Measurements from ENCODE around the gene KLHL12.

DNA sequence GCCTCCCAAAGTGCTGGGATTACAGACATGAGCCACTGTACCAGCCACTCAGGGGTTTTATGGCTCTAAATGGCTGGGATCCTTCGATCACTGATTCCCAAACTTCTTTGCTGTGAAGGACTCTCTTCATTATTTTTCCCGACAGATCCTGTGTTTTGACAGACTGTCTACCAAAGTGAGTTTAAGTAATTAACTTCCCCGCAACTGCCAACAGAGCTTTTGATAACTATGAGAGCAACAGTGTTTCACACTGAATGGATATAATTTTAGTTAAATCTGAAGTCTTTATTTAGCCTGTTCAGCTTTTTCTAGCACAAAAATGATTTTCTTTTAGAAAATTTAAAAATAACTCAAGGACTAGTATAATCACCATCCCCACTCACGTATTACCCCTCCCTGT is 25.5 kb downstream of the KLHL12 start:
- TF ChIP-seq, protein P1, sequence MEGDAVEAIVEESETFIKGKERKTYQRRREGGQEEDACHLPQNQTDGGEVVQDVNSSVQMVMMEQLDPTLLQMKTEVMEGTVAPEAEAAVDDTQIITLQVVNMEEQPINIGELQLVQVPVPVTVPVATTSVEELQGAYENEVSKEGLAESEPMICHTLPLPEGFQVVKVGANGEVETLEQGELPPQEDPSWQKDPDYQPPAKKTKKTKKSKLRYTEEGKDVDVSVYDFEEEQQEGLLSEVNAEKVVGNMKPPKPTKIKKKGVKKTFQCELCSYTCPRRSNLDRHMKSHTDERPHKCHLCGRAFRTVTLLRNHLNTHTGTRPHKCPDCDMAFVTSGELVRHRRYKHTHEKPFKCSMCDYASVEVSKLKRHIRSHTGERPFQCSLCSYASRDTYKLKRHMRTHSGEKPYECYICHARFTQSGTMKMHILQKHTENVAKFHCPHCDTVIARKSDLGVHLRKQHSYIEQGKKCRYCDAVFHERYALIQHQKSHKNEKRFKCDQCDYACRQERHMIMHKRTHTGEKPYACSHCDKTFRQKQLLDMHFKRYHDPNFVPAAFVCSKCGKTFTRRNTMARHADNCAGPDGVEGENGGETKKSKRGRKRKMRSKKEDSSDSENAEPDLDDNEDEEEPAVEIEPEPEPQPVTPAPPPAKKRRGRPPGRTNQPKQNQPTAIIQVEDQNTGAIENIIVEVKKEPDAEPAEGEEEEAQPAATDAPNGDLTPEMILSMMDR (IDR thresholded peaks at IDR 0.05) = no peak
- TF ChIP-seq POLR2A (IDR thresholded peaks at IDR 0.05) (no peak), POLR2AphosphoS5 (IDR thresholded peaks at IDR 0.05) (no peak)

Measured in gastroesophageal sphincter (tissue), 3 donors.